CD4-positive, alpha-beta T cell treated with Interferon alpha-2 for 1 hour (primary cell): Measurements from ENCODE around the gene HIPK3.
A peak's percentile ranks its signal among the peaks of the same experiment; 100 is the strongest.
"Not testable (repeated sequence)": the region's sequence is repeated elsewhere in the genome, so short reads cannot be mapped to it uniquely, and the experiment has no call there.

ENCODE experiments used
- DNase-seq, 2 donors: peaks; one replicate each; pipeline ENCODE4 v3.0.0-alpha.2; 2020 to 2022

The HIPK3 gene

GRCh38 chr11:33257160-33257896 lies at the start of gene HIPK3:
Gene HIPK3 (plus strand): TSS chr11:33257381.
- DNase-seq, result peak; percentile 79 to 83

GRCh38 chr11:33207408-33207985 lies 49.7 kb upstream of the HIPK3 start:
- DNase-seq, result no peak

- DNase-seq, result no peak
Measured at GRCh38 chr11:33208150-33208549, 49.0 kb upstream of the HIPK3 start.

GRCh38 chr11:33211153-33211552 lies 46.0 kb upstream of the HIPK3 start:
- peak in 1 of 2 donors; percentile 17 for DNase-seq

- DNase-seq, result no peak
Measured at GRCh38 chr11:33211580-33211979, 45.6 kb upstream of the HIPK3 start.

- DNase-seq, result no peak
Measured at GRCh38 chr11:33214187-33214586, 43.0 kb upstream of the HIPK3 start.

- DNase-seq, result no peak
Measured at GRCh38 chr11:33214767-33215166, 42.4 kb upstream of the HIPK3 start.

GRCh38 chr11:33216676-33217075 lies 40.5 kb upstream of the HIPK3 start:
- DNase-seq, result not testable (repeated sequence)

GRCh38 chr11:33222052-33222750 lies 35.0 kb upstream of the HIPK3 start:
- DNase-seq, result no peak

- no peak for DNase-seq
Measured at GRCh38 chr11:33225371-33225770, 31.8 kb upstream of the HIPK3 start.

- no peak for DNase-seq
Measured at GRCh38 chr11:33227578-33228261, 29.5 kb upstream of the HIPK3 start.

GRCh38 chr11:33234397-33235190 lies 22.6 kb upstream of the HIPK3 start:
- no peak for DNase-seq

- no peak for DNase-seq
Measured at GRCh38 chr11:33237039-33237597, 20.1 kb upstream of the HIPK3 start.

- no peak for DNase-seq
Measured at GRCh38 chr11:33242575-33242974, 14.6 kb upstream of the HIPK3 start.

- DNase-seq, result not testable (repeated sequence)
Measured at GRCh38 chr11:33243654-33244053, 13.5 kb upstream of the HIPK3 start.

GRCh38 chr11:33248416-33248971 lies 8.7 kb upstream of the HIPK3 start:
- no peak for DNase-seq

- DNase-seq, result no peak
Measured at GRCh38 chr11:33256031-33256812, 959 bp upstream of the HIPK3 start.

- no peak for DNase-seq
Measured at GRCh38 chr11:33256813-33257159, 395 bp upstream of the HIPK3 start.

GRCh38 chr11:33257897-33258630 lies 883 bp downstream of the HIPK3 start:
- peak; percentile 73 to 74 for DNase-seq

GRCh38 chr11:33258631-33259205 lies 1.5 kb downstream of the HIPK3 start:
- DNase-seq, result no peak
